Measurements from ENCODE around the gene UBE2J1. TPM values are rescaled to one million over a fixed set of nuclear protein-coding genes. Genes with fewer than 3 reads are reported as not detected.

UBE2J1 gene
- total and polyA plus RNA-seq, 10 of the 15 experiments (the other 5 are each of a cell fraction or from before 2014, with no cell fraction given): 48.7 to 131 (median 90.0) TPM

DNA sequence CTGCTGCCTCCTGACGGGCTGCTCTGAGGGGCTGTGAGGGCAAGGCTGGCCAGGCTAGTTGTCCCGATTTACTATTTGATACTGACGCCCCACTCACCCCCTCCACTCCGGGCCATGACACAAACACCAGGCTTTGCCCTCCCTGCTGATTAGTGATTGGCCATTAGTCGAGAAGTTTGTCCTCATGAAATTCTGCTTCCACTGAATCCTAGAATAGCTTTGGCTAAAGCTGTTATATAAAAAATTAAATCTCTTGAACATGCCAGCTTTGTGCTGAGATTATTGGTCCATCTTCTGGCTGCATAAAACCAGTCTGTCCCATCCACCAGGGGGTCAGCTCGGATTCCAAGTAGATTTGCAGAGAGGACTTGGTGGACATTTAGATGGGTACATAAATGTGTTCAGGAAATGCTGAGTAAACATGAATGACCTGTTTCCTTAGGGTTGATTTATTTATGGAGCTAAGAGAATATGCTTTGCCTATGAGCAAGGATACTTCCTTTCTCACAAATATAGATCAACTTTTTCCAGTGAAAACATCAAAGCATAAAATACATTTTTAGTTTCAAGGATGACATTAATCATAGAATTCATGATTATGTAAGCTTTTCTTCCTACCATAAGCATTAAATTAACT lies 37.2 kb downstream of the UBE2J1 start, which contains the start of gene GABRR2:
Gene GABRR2 (minus strand): TSS at position 51 of the 637 bp plus-strand sequence. CDS start 134 bp downstream, outside the sequence.
- no peak within 1 kb of the TSS for H2AFZ ChIP-seq (ENCODE audit: control insufficient read depth, low read depth, low read length)
- H3K27me3 ChIP-seq (replicated peaks in 1 of 2; ENCODE audit: control insufficient read depth in 2 of 2, insufficient read depth in 2 of 2, low read length in 1 of 2): no peaks in the 10 kb centered on the region
- no TSS peak for BruUV-seq (replicated peaks)
- H4K20me1 ChIP-seq (ENCODE audit: control insufficient read depth, insufficient read depth): no peaks in the 10 kb centered on the region
- intact Hi-C loops (cut with micrococcal nuclease; ENCODE audit: unreplicated experiment) (no loop called here), in situ Hi-C loops (cut with MboI) (no loop called here)
- RAD21 ChIA-PET (ENCODE audit: unreplicated experiment): no interaction called here
- H3K9ac ChIP-seq (ENCODE audit: control insufficient read depth, insufficient read depth, low read length): no peak within 1 kb of the TSS
- ATAC-seq (no peak), FAIRE-seq (no peak), DNase-seq (ENCODE audit: low read depth, low spot score) (no peak)
- no peaks in the 10 kb centered on the region for H3K36me3 ChIP-seq (ENCODE audit: control insufficient read depth in 2 of 2, insufficient read depth in 2 of 2, low read length in 1 of 2)
- CTCF ChIA-PET: interaction anchor here (1.0 to 1.6 kb wide), 2 partner anchors 11 to 53 kb away, joined by 3 to 6 read pairs; no protein-coding TSS in a partner anchor
- 100% methylated on average over 6 of the region's 6 CpGs for WGBS (ENCODE audit: insufficient coverage, insufficient replicate concordance, low lambda C conversion rate, missing lambda C conversion rate)
- no peak for TF ChIP-seq RFX5 (IDR thresholded peaks at IDR 0.05; ENCODE audit: low read depth, low read length)
- no peak within 1 kb of the TSS for H3K4me3 ChIP-seq
- no peaks in the 10 kb centered on the region; the same call in 1 of the 3 replicates for H3K9me3 ChIP-seq (replicated peaks; ENCODE audit: control insufficient read depth, insufficient read depth, low read length)
- H3K4me1 ChIP-seq (ENCODE audit: control insufficient read depth, insufficient read depth, low read length): peaks cover 5% of the 10 kb centered on the region; the same call in 1 of the 2 replicates
- POLR2A ChIA-PET: interaction anchor here (1.5 kb wide), 1 partner anchor 34 kb away, joined by 3 read pairs; no protein-coding TSS in a partner anchor
- no peaks in the 10 kb centered on the region for H3K79me2 ChIP-seq (ENCODE audit: control insufficient read depth, insufficient read depth, low read length)
- H3K27ac ChIP-seq (ENCODE audit: control insufficient read depth, insufficient read depth): no peak within 1 kb of the TSS
- no peak within 1 kb of the TSS for H3K4me2 ChIP-seq (ENCODE audit: control insufficient read depth, insufficient read depth)
- SMC1A ChIA-PET (ENCODE audit: uncharacterized antibody, unreplicated experiment): interaction anchor here (0.7 to 2.3 kb wide), 2 partner anchors 15 to 32 kb away, joined by 3 to 7 read pairs; no protein-coding TSS in a partner anchor

DNA sequence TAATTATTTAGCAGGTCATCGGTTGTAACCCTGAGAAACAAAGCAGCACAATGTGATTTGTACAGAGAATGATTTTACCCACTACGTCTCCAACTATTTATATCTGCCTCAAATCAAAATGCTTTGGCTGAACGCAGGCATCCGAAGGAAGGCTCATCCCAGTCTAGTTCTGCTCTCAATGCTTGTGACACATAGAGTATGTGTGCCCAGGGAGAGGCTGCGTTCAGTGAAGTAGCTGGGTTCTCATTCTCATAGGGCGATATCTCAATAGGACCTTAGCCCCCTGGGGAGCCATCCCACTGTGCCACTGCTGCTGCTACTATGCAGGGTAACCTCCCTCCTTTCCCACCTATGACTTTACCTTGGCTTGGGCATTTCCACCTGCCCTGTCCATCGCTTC lies 37.8 kb downstream of the UBE2J1 start:
- intact Hi-C loops (cut with micrococcal nuclease; ENCODE audit: unreplicated experiment) (no loop called here), in situ Hi-C loops (cut with MboI) (no loop called here)
- Histone ChIP-seq H3K4me3 (no peak overlapping the region), H3K9me3 (replicated peaks; ENCODE audit: control insufficient read depth, insufficient read depth, low read length) (no peaks in the 10 kb centered on the region), H4K20me1 (ENCODE audit: control insufficient read depth, insufficient read depth) (no peaks in the 10 kb centered on the region), H3K79me2 (ENCODE audit: control insufficient read depth, insufficient read depth, low read length) (no peaks in the 10 kb centered on the region), H3K27ac (ENCODE audit: control insufficient read depth, insufficient read depth) (no peak overlapping the region), H3K27me3 (replicated peaks in 1 of 2; ENCODE audit: control insufficient read depth in 2 of 2, insufficient read depth in 2 of 2, low read length in 1 of 2) (no peaks in the 10 kb centered on the region), H3K4me1 (ENCODE audit: control insufficient read depth, insufficient read depth, low read length) (peaks cover 4% of the 10 kb centered on the region; the same call in 1 of the 2 replicates), H3K36me3 (ENCODE audit: control insufficient read depth in 2 of 2, insufficient read depth in 2 of 2, low read length in 1 of 2) (no peaks in the 10 kb centered on the region), H2AFZ (ENCODE audit: control insufficient read depth, low read depth, low read length) (no peak overlapping the region), H3K9ac (ENCODE audit: control insufficient read depth, insufficient read depth, low read length) (no peak overlapping the region), H3K4me2 (ENCODE audit: control insufficient read depth, insufficient read depth) (no peak overlapping the region)
- no TSS peak for BruUV-seq (replicated peaks)
- ChIA-PET SMC1A (ENCODE audit: uncharacterized antibody, unreplicated experiment) (no interaction called here), POLR2A (no interaction called here), RAD21 (ENCODE audit: unreplicated experiment) (no interaction called here), CTCF (interaction anchor here (1.0 kb wide), 1 partner anchor 54 kb away, joined by 3 read pairs; no protein-coding TSS in a partner anchor)
- DNase-seq (ENCODE audit: low read depth, low spot score) (no peak), FAIRE-seq (no peak), ATAC-seq (no peak)
- 94% methylated on average over 7 of the region's 7 CpGs for WGBS (ENCODE audit: insufficient coverage, insufficient replicate concordance, low lambda C conversion rate, missing lambda C conversion rate)
- TF ChIP-seq HCFC1 (IDR thresholded peaks at IDR 0.05; ENCODE audit: low read length) (no peak), RUNX3 (IDR thresholded peaks at IDR 0.05; ENCODE audit: low read length) (no peak), FOS (IDR thresholded peaks at IDR 0.05; ENCODE audit: borderline replicate concordance, extremely low read depth, insufficient read length) (no peak), SPI1 (IDR thresholded peaks at IDR 0.05; ENCODE audit: borderline replicate concordance, insufficient read depth, low read depth, low read length) (no peak), HDAC6 (IDR thresholded peaks at IDR 0.05; ENCODE audit: unreplicated experiment) (no peak)
- TF ChIP-seq, protein P1, sequence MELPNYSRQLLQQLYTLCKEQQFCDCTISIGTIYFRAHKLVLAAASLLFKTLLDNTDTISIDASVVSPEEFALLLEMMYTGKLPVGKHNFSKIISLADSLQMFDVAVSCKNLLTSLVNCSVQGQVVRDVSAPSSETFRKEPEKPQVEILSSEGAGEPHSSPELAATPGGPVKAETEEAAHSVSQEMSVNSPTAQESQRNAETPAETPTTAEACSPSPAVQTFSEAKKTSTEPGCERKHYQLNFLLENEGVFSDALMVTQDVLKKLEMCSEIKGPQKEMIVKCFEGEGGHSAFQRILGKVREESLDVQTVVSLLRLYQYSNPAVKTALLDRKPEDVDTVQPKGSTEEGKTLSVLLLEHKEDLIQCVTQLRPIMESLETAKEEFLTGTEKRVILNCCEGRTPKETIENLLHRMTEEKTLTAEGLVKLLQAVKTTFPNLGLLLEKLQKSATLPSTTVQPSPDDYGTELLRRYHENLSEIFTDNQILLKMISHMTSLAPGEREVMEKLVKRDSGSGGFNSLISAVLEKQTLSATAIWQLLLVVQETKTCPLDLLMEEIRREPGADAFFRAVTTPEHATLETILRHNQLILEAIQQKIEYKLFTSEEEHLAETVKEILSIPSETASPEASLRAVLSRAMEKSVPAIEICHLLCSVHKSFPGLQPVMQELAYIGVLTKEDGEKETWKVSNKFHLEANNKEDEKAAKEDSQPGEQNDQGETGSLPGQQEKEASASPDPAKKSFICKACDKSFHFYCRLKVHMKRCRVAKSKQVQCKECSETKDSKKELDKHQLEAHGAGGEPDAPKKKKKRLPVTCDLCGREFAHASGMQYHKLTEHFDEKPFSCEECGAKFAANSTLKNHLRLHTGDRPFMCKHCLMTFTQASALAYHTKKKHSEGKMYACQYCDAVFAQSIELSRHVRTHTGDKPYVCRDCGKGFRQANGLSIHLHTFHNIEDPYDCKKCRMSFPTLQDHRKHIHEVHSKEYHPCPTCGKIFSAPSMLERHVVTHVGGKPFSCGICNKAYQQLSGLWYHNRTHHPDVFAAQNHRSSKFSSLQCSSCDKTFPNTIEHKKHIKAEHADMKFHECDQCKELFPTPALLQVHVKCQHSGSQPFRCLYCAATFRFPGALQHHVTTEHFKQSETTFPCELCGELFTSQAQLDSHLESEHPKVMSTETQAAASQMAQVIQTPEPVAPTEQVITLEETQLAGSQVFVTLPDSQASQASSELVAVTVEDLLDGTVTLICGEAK (IDR thresholded peaks at IDR 0.05; ENCODE audit: borderline replicate concordance): no peak
- TF ChIP-seq, protein P2, sequence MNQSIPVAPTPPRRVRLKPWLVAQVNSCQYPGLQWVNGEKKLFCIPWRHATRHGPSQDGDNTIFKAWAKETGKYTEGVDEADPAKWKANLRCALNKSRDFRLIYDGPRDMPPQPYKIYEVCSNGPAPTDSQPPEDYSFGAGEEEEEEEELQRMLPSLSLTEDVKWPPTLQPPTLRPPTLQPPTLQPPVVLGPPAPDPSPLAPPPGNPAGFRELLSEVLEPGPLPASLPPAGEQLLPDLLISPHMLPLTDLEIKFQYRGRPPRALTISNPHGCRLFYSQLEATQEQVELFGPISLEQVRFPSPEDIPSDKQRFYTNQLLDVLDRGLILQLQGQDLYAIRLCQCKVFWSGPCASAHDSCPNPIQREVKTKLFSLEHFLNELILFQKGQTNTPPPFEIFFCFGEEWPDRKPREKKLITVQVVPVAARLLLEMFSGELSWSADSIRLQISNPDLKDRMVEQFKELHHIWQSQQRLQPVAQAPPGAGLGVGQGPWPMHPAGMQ (IDR thresholded peaks at IDR 0.05; ENCODE audit: borderline replicate concordance): no peak
- TF ChIP-seq, protein P3, sequence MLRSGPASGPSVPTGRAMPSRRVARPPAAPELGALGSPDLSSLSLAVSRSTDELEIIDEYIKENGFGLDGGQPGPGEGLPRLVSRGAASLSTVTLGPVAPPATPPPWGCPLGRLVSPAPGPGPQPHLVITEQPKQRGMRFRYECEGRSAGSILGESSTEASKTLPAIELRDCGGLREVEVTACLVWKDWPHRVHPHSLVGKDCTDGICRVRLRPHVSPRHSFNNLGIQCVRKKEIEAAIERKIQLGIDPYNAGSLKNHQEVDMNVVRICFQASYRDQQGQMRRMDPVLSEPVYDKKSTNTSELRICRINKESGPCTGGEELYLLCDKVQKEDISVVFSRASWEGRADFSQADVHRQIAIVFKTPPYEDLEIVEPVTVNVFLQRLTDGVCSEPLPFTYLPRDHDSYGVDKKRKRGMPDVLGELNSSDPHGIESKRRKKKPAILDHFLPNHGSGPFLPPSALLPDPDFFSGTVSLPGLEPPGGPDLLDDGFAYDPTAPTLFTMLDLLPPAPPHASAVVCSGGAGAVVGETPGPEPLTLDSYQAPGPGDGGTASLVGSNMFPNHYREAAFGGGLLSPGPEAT (IDR thresholded peaks at IDR 0.05; ENCODE audit: low read depth): no peak
